Measurements from ENCODE around the gene ENTPD1.
A peak's percentile ranks its signal among the peaks of the same experiment; 100 is the strongest.
"Not testable (repeated sequence)": the region's sequence is repeated elsewhere in the genome, so short reads cannot be mapped to it uniquely, and the experiment has no call there.

Gene ENTPD1

DNA sequence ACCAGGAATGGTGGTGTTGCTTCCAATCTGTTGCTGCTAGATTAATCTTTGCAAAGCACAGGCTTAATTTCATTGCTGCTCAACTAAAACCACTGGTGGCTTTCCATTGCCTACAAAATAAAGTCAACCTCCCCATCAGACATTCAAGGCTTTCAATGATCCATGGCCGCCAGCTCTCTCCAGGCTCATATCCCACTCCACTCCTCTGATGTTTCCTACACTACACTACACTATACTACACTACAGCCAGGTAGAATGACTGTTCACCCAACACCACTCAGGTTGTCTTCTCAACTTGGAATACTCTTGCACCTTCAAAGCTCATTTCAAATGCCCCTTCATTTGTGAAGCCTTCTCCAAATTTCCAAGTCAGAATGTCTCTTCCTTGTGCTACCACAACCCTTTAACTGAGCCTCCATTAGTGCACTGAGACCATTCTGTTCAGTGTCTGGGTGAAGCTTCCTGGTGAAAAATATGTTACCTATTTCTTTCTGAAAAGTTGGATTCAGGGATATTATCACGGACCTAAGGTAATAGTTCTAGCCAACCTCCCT lies 116.3 kb downstream of the ENTPD1 start:
- no peak for DNase-seq

DNA sequence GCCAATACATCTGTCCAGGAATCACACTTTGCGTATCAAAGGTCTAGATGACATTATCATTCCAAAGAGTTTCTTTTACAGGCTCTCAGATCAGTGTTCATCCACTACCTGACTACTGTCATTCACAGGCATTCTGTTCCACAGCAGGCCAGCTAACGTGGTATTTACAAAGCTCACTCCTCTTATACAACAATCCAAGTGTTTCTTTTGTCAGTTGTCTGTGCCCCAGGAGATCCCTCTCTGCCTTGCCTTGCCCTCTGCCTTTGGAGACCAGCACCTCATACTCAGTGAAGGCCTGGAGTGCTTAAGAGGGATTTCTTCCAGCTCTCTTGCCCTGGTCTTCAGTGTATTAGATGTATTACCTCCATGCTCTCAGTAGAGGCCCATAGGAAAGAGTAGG lies 117.2 kb downstream of the ENTPD1 start:
- no peak for DNase-seq

DNA sequence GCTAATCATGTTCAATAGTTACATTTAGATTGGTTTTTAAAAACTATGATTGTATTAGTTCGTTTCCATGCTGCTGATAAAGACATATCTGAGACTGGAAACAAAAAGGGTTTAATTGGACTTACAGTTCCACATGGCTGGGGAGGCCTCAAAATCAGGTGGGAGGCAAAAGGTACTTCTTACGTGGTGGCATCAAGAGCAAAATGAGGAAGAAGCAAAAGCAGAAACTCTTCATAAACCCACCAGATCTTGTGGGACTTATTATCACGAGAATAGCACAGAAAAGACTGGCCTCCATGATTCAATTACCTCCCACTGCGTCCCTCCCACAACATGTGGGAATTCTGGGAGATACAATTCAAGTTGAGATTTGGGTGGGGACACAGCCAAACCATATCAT lies 117.7 kb downstream of the ENTPD1 start:
- peak in 1 of 2 donors; percentile 31 for DNase-seq

DNA sequence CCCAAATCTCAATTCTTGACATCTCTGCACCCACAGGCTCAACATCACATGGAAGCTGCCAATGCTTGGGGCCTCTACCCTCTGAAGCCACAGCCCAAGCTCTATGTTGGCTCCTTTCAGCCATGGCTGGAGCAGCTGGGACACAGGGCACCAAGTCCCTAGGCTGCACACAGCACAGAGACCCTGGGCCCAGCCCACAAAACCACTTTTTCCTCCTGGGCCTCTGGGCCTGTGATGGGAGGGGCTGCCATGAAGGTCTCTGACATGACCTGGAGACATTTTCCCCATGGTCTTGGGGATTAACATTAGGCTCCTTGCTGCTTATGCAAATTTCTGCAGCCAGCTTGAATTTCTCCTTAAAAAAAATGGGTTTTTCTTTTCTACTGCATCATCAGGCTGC lies 118.8 kb downstream of the ENTPD1 start:
- not testable (repeated sequence) for DNase-seq

DNA sequence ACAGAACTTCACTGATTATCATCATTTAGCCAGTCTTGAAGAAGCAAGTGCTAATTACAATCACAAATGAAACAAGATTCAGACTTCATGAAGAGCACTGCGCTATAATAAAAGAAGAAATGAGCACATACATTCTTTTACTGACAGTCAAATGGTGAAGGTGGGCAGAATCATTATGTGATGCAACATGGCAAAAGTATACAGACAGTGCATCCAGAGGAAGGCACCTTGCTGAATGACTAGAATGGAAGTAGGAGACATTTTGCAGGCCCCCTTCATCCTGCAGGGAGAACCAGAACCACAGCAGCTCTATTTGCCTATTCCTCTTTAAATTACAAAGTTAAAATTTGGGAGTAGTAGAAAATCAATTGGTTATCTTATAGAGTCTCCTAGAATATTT lies 120.8 kb downstream of the ENTPD1 start:
- DNase-seq, result no peak

DNA sequence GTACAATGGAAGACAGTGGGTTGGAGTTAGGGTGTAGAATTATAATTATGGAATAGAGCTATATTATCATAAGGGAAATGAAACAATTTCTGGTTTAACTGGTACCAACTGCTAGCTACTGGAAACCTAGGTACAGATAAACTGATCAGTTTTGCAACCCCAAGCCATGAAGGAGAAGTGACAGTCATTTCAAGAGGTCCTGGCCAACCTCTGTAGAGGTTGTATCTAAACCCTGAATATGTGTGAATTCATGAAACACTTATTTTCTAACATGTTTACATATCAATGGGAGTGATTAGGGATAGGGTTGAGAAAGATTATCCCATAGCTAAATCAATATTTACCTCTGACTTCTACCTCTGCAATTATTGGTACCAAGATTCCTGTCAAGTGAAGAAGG lies 121.9 kb downstream of the ENTPD1 start:
- DNase-seq, result no peak

DNA sequence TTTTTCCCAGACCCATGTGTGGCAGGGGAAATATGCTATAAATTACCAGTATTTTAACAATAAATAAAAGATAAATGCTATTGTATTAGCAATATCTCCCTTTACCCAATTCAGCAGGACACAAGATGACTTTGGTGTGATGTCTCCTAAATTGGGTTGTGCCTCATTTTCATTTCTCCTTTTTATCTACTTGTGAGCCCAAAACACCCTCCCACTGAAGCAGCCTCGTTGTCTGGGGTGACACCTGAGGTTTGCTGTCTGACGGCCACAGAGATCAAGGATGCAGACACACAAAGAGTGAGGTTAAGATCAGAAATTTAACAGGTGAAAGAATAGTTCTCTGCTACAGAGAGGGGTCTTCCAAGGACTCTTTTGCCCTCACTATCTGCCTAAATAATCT lies 124.7 kb downstream of the ENTPD1 start:
- no peak for DNase-seq

DNA sequence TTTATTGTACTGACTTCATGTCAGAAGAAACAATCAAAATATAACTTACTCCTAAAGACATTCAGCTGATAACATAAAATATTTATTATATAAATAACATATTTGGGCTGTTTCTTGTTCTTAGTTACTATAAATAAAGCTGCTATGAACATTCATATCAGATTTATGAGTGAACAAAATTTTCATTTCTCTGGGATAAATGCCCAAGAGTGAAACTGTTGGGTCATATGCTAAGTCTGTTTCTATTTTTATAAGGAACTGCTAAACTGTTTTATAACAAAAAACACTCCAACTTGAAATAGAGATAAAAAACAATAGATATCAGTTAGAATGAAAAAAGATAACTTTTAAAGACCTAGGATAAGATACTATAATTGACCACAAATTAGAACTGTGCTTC lies 125.4 kb downstream of the ENTPD1 start:
- no peak for DNase-seq

DNA sequence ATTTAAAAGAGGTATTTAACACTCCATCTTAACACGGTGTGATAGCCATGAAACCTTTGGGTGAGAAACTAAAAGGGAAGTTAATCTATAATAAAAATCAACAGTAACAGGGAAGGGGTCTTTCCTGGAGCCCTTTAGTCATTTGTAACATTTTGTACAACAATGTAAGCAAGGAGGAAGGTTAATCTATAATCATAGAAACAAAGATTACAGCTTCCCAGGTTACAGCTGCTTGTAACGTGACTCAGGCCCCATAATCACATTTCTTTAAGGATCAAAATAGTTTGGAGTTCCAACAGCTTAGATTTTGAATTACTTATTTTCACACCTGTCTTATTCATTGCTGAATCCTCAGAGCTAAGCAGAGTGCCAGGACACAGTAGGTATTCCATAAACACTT lies 133.9 kb downstream of the ENTPD1 start:
- DNase-seq, result no peak

DNA sequence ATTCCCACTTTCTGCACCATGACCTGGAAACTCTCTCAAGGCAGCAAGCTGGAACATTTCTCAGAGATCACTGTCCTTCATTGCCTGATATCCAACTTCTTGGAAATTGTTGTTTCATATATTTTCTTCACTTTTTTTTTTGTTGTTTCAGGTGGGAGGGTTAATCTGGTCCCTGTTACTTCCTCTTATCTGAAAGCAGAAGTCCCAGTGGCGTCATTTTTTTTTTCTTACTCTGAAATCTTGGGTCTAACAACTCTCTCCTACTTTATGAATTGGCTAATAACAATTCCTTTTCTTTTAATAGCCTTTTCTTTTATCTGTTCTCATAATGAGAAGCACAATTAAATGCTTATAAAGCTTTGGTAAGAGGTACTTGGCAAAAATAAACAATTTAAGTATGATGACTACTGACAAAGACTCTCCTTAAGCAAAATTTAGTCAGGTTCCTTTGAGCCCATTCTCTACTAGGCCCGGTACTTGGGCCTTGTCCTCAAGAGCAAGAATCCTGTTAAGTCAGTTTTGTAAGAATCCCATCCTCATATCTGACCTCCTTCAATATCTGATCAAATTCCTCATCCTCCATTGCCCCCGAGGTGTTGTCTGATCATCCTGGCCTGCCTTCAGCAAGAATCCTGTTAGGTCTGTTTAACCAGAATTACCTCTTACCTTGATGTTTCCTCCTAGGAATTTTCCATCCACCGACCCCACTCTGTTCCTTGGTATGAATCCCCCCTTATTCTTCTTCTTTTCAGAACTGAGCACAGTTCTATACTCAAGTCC lies 140.3 kb downstream of the ENTPD1 start:
- peak; percentile 60 to 77 for DNase-seq

DNA sequence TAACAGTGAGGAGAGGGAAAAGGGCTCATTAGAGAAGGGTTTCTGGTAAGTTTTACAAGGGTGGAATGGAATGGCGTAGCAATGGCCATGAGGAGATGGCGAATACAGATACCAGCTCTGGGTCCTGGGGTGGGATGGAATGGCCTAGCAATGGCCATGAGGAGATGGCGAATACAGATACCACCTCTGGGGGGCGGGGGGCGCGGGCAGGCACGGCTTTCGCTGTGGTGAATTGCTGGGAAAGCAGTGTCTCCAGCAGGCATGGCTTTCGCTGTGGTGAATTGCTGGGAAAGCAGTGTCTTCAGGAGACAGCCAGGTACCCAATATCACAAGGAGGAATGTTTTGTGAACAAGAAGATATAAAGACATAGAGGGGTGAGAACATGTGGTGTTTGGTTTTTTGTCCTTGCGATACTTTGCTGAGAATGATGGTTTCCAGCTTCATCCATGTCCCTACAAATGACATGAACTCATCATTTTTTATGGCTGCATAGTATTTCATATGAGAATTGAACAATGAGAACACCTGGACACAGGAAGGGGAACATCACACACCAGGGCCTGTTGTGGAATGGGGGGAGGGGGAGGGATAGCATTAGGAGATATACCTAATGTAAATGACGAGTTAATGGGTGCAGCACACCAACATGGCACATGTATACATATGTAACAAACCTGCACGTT lies 150.1 kb downstream of the ENTPD1 start:
- DNase-seq, result not testable (repeated sequence)

DNA sequence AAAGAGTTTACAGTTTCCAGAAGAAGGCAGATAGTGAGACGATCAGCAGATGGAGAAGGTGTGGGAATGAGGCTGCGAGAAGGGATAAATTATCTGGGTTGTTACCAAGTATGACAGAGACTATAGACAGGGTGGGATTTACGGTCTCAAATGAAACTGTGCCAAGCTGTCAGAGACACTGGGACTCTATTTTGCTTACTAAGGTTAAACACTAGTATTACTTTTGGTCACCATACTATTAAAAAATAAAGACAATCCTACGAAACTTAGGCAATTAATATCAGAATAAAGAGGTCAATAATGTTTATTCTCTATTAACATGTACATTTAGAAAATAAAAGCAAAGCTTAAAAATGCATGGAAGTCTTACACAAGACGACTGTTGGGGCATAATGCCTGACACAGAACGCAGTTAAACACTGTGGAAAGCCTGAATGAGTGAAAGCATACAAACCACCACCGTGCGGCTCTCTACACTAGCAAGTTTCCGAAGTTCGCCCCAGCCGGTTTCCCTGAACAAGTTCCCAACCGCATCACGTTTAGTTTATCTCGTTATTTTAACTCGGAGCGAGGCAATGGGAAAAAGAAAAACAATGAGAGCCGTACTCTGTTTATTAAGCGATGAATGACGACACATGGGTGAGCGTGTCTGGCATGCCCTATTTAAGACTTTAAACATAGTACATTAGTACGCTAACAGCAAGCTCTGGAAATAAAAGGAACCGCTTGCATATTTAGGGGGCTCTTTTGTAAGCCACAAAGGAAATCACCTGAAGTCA lies 150.9 kb downstream of the ENTPD1 start:
- peak; percentile 41 to 47 for DNase-seq

DNA sequence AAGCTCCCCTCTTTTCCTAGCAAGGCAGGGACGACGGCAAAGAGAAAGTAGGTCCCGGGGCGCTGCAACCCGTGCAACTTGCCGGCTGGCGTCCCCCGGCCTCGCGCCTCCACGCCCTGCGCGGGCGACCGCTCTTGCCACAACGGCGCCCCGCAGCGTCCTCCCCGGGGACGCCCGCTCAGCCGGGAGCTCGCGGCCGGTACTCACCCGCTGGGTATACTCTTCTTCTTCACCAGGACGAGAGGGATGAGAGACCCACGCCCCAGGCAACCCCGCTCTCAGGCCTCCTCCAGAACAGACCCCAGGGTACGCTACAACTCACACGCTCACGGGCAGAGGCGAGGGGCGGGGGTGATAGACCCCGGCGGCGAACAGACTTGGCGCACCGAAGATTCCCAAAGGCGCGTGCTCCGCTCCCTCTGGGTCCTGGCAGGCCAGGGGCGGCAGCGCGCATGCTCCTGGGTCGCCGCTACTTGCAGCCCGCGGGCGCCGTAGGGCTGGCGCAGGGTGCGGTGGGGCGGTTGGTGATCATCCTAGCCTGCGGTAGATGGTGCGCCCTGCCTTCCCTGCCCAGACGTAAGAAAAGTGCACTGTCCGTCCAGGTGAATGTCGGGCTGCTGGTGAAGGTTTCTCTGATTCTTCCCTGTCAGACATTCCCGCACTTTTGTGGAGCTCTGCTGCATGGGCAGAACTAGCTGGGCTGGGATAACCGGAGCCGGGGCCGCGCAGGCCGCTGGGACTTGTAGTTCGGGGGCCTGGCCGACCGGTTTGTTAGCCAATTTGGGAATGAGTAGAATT lies 151.7 kb downstream of the ENTPD1 start, which contains the start of gene CC2D2B:
CC2D2B (plus strand) TSS at position 520 of the 798 bp plus-strand sequence. CDS start 3,349 bp downstream, outside the sequence.
- DNase-seq, result peak; percentile 56 to 74

DNA sequence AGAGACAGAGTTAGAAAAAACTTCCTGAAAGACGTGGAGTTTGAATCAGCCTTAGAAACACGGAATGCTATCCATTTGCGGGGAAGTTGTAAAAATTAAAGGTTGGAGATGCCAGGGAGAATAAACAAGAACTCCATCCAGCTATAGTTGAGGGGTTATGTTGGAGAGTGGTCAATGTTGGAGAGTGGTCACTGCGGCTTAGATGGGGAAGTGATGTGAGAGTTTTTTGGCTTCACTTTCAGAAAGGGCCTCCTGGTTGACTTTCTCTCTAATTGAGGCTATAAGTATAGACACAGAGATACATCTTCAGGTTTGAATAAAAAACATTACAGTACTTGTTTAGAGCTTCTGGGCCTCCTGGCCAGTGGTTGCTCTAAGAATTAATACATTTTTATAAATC lies 152.5 kb downstream of the ENTPD1 start:
- DNase-seq, result no peak

DNA sequence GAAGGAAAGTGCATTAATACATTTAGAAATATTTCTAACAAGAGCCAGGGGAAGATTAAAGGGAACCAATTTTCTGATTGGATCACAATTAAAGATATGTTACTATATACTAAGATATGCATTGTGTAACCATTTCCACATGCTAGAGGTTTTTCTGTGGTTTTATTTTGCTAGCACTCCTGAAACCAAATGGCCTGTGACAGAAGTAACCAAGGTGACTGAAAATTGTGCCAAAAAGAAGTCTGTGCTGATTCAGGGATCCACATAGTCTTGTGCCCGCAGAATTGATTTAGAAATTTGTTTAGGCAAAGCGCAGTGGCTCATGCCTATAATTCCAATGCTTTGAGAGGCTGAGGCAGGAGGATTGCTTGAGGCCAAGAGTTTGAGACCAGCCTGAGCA lies 153.6 kb downstream of the ENTPD1 start:
- DNase-seq, result no peak

DNA sequence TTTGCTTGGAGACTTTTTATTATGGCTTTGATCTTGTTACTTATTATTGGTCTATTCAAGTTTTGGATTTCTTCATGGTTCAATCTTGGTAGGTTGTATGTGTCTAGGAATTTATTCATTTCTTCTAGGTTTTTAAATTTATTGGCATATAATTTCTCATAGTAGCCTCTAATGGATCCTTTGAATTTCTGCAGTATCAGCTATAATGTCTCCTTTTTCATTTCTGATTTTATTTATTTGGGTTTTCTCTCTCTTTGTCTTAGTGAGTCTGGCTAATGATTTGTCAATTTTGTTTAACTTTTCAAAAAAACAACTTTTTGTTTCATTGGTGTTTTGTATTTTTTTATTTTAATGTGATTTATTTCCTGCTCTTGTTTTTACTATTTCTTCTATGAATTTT lies 160.1 kb downstream of the ENTPD1 start:
- not testable (repeated sequence) for DNase-seq

Measured in inflammatory macrophage (primary cell).